OCI-M2 (cell line): ENCODE data around the gene ASTN2.

Source experiments
- DNase-seq: peaks from one replicate; lab custom pipeline; 2025; ENCODE audit not compliant: unreplicated experiment; lab: John Stamatoyannopoulos, UW

ASTN2 gene

DNA sequence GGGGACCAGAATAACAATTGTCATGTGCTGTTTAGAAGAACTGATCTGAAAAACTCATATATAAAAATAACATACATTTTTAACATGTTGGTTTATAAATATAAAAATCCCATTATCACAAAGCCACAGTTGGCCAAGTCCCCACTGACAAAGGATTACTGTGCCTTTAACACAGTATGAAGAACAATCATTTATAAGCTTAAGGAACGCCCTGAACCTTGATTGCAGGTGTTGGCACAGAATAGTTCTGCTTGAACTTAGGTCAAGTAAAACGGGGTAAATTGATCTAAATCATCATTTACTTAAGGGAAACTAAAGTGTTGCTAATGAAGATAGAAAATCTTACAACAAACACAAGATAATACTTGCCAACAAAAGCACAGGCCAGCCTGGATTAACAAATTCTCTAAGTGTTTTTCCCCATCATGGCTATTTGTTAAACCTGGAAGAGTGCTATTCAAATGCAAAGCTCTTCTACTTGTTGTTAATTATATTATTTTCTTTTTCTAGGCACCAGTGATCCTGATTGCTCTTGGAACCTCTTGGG is 46.1 kb downstream of the ASTN2 start:
- no peak for DNase-seq

GRCh38 chr9:117365438-117365837 is 49.4 kb downstream of the ASTN2 start:
- DNase-seq, result no peak

GRCh38 chr9:117363006-117363405 is 51.9 kb downstream of the ASTN2 start:
- DNase-seq, result no peak

- no peak for DNase-seq
These were observed 54.9 kb downstream of the ASTN2 start for GRCh38 chr9:117359910-117360309.

DNA sequence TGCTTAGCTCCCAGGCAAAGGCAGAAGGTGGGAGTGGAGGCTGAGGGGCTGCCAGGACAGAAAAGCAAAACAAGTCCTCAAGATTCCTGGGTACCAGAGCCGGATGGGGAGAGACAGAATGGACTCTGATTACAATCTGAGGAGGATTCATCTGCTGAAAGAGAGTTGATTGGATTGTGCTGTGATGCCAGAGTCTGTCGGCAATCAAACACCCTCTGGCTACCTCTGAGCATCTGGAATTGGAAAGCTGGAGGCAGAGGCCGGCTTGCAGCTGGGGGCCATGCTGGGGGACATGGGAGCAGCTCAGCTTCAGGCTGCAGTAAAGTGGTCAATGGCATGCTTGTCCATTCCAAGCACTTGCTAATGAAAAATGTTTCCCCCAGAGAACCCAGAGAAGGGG is 59.3 kb downstream of the ASTN2 start:
- no peak for DNase-seq

GRCh38 chr9:117354997-117355396 is 59.9 kb downstream of the ASTN2 start:
- no peak for DNase-seq

DNA sequence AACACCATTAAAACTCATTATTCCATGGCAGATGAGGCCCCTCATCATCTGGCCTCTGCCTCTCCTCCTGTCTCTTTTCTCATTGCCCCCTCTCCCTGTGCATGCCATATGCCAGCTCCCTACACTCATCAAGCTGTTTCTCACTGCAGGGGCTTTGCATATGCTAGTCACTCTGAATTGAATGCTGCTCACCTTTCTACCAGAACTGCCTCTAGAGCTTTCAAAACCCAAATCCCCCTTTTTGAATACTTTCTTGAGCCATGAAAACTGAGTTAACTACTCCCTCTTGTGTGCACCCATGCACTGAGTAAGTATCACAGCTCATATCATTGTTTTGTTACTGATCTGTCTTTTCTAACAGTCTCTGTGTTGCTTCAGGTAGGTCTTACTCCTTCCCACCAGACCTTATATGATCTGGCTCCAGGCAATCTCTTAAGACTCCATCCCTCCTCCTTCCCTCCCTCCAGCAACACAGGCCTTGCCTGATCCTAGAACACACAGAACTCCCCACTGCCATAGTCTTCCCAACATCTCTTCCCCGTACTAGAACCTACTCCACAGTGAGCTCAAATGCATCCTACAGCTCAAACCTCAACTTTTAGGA is 60.5 kb downstream of the ASTN2 start:
- no peak for DNase-seq

- DNase-seq, result no peak
These were observed 69.8 kb downstream of the ASTN2 start for GRCh38 chr9:117344892-117345660.

- no peak for DNase-seq
These were observed 71.4 kb downstream of the ASTN2 start for GRCh38 chr9:117343427-117343826.

DNA sequence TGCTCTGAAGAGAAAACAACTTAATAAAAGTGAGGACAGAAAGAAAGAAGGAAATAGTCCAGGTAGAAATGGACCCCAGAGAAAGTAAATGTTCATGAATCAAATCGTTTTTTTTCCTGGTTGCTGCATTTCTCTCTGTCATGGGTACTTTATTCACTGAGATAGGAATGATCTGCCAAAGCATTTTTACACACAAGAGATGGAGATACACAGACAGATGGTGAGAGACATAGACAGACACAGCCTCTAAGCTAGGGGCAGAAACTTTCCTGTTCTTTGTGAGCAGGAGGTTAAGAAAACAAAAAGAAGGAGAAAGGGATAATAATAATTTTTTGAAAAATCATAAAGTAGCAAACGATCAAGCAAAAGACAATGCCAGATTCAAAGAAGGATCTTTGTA is 73.7 kb downstream of the ASTN2 start:
- no peak for DNase-seq

- no peak for DNase-seq
These were observed 74.4 kb downstream of the ASTN2 start for GRCh38 chr9:117340422-117340821.

DNA sequence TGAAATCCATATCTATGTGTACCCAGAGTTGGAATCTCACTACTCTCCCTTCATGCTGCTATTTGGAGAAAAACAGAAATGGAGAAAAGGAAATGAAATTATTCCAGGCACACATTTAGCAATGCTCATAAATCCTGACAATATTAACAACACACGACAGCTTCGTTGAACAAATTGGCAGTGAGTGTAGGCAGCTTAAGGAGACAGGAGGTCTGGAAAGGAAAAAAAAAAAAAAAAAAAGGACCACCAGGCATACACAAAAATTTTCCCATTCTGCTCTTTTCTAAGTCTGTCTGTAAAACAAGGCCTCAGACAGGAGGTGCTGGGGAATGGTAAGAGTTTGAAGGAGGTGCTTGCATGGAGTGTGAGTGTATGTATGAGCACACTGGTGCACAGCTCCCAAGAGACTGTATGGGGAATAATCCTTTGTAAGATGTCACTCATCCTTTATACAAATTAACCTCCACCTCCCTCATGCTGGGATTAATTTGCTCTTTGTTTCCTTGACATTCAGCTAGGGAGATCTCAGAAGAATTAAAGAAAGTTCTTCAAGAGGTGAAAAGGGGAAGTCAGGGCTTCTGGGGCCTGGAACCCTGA is 78.9 kb downstream of the ASTN2 start:
- no peak for DNase-seq

GRCh38 chr9:117334101-117334500 is 80.8 kb downstream of the ASTN2 start:
- no peak for DNase-seq

DNA sequence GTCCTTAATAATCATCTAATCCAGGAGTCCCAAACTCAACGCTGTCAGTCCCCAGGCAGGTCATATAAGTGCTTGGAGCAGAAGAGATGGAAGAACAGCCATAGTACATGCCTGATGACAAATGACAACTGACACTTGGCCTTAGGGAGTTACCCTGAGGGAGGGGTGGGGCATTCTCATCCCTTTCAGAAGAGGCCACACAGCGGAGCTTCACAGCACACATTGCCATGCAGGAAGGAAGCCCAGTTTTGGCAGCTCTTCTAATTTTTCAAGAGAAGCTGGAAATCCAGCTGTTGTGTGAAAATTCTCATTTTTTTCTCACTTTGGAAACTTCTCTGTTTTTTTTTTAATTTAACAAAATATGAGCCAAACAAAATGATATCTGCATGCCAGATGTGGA is 89.0 kb downstream of the ASTN2 start:
- DNase-seq, result no peak

DNA sequence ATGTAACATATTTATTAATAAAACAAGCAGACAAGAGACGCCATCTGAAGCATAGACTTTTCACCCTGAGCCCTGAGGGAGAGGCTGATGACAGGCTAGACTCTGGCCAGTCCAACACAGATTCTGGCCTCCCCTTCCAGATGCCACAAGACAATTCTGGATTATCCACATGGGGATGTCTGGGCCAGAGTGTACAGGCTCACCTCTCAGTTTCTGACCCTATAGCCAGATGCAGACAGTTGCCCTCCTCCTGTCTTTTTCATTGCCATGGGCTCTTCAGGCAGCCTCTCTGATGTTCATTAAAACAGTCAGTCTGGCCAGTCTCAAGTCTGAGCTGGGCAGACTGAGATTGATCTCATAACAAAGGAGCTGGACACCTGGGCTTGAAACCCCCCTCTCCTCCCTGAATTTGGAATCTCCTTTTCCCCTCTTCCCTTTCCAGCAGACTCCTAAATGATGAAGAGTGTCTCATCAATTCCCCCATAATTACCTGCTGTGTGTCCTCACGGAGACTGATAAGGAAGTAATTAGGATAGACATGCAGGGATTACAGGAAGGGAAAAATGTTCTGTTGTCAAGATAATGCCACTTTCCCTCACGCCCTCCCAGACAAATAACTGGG is 89.6 kb downstream of the ASTN2 start:
- no peak for DNase-seq

DNA sequence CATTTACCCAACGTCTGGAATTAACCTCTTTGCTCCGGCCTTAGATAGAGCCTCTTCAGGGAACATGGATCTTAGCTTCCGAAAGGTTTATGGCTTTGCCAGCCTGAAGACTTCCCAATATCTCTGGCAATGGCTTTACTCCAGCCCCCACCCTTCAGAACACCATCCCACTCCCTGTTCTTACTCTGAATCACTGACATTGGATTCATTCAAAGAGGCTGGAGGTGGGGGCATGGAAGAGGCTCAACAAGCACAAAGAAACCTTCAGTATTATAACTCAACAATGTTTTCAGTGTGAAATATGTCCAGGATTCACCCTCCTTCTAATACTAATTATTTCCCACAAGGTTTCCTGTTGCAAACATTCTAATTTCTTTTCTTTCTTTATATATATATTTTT is 91.5 kb downstream of the ASTN2 start:
- no peak for DNase-seq

- DNase-seq, result no peak
These were observed 97.7 kb downstream of the ASTN2 start for GRCh38 chr9:117317192-117317591.

GRCh38 chr9:117315236-117315635 is 99.6 kb downstream of the ASTN2 start:
- no peak for DNase-seq

GRCh38 chr9:117313989-117314388 is 100.9 kb downstream of the ASTN2 start:
- no peak for DNase-seq

DNA sequence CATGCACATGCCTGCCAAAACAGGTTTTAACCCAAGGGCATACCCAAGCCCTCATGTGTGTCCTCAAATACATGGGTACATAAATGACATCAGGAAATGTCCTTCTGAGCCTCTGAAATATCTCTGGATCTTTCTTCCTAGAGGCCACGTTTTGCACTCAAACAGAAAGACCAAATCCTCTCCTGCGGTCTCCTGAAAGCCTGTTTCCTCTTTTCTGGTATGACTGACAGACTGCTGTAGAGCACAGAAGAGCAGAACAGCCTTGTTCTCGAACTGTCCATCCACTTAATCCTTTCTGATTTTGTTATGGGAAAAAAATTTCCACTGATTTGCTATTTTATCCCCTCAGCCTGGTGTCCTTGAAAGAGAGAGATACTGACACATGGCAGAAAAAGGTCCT is 107.2 kb downstream of the ASTN2 start:
- no peak for DNase-seq

DNA sequence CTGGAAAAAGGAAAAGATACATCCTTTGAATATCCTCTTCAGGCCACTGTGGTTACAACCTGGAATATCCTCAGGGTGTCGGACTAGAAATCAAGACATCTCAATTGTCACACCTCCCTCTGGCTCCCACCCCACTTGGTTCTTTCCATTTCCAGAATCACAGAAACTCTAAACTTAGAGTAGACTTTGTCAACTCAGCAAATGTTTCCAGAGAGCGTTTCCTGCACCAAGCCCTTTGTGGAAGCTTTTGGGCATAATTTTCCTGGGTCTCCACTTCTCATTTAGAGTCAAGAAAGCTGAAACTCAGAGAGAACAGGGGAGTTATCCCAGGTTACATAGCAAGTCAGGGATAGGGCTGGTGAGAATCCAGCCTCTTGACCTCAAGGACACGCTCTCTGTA is 108.8 kb downstream of the ASTN2 start:
- DNase-seq, result no peak

- no peak for DNase-seq
These were observed 109.4 kb downstream of the ASTN2 start for GRCh38 chr9:117305454-117305853.
